GM18520 (cell line): Measurements from ENCODE around the gene BCAM.

Experiments used
- ATAC-seq: cut with Tn5 transposase; IDR thresholded peaks from one replicate; pipeline ENCODE4 v1.9.1; 2021; ENCODE audit not compliant: unreplicated experiment

The BCAM gene

DNA sequence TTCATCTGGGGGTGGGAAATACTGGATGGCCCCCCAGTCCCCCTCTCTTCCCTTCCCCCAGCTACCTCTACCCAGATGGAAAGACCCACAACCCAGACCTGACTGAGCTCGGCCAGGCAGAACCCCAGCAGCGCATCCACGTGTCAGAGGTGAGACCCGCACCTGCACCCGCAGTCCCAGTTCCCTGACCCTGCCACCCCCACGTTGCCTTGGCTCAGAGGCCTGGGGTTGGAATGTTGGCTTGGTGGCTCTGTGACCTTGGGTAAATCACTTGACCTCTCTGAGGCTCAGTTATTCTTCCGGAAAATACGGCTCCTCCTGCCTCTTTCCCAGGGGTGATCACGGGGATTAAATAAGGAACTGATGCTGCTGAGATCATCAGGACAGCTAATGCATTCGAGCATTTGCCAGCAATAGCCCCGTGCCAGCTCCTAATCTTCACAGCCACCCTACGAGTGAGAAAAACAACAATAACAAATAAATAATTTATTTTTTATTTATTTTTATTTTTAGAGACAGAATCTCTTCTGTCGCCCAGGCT, 18.9 kb upstream of the BCAM start:
- ATAC-seq, result no peak

DNA sequence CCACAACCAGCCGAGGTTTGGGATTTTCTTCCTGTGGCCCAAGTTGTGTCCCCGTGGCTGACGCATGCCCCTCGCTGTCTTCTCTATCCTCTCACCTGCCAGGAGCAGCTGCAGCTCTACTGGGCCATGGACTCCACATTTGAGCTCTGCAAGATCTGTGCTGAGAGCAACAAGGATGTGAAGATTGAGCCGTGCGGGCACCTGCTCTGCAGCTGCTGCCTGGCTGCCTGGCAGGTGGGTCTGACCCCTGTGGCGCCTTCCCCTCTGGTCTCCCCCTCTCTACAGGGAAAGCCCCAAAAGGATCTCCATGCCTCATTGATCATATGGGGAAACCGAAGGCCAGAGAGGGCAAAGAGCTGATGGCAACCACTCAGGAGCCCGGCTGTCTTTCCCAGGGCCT, 16.6 kb upstream of the BCAM start:
- no peak for ATAC-seq

DNA sequence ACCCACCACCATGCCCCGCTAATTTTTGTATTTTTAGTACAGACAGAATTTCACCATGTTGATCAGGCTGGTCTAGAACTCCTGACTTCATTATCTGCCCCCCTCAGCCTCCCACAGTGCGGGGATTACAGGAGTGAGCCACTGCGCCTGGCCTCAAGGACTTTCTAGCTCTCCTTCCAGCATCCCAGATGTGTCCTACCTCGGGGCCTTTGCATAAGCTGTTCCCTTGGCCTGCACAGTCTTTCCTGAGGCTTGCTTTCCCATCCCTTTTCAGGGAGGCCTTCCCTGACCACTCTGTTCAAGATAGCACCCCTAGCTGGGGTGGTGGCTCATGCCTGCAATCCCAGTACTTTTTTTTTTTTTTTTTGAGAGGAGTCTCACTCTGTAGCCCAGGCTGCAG, 14.3 kb upstream of the BCAM start:
- no peak for ATAC-seq

DNA sequence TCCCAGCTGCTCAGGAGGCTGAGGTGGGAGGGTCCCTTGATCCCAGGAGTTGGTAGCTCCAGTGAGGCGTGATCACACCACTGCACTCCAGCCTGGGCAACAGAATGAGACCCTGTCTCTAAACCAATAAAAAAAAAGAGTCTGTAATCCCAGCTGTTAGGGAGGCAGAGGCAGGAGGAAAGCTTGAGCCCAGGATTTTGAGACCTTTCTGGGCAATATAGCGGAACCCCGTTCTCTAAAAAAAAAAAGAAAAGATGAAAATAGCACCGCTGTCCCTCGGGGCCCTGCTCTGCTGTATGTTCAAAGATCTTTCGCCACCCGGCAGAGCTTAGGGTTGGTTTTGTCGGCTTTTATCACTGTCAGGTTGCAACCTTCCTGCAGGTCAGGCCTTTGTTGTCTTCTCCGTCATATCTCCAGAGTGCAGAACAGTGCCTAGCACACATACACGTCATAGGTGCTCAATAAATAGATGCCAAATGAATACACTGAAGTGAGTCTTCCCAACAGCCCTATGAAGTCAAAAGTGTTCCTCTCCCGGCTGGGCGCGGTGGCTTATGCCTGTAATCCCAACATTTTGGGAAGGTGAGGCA, 13.4 kb upstream of the BCAM start:
- ATAC-seq, result no peak

DNA sequence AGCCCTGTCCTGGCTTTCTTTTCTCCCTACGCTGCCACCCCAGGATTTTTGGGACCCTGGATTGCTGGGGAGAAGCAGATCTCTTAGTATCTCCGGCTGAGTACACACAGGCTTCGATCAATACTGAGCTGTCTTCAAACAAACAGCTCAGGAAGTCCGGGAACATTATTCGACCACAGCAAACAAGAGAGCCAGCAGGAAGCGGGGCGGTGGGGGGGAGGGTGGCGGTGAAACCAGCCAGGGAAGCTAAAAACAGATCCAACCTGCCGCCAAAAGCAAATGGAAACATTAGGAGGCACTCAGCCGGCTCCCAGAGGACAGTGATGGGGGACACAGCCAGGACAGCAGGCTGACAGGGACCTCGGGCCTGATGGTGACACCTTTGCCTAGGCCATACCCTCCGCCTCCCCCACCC, 12.2 kb upstream of the BCAM start:
- ATAC-seq, result no peak

DNA sequence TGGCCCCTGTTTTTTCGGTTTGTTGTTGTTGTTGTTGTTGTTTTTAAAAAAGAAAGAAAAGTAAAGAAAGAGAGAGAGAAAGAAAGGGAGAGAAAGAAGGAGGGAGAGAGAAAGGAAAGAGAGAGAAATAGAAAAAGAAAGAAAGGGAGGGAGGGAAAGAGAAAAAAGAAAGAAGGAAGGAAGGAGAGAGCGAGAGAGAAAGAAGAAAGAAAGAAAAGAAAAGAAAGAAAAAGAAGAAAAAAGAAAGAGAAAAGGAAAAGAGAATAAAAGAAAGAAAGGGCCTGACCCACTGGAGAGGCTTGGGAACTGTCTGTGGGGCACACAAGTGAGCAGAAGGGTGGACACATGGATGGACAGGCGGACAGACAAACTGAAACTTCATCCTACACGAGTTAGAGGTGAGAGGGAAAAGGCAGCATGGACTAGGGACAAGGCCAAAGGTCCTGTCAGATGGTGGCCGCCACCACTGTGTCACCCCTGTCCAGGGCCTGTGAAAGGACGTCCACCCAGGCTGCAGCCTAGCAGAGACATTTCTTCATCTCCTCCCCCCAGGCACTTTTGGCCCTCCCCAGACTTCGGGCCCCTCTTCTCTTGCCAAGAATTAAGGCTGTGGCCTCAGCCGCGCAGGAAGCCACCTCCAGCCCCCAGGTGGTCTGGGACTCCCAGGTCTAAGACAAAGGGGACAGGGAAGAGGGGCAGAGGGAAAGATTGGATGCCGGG, 9.1 kb upstream of the BCAM start:
- ATAC-seq, result no peak

DNA sequence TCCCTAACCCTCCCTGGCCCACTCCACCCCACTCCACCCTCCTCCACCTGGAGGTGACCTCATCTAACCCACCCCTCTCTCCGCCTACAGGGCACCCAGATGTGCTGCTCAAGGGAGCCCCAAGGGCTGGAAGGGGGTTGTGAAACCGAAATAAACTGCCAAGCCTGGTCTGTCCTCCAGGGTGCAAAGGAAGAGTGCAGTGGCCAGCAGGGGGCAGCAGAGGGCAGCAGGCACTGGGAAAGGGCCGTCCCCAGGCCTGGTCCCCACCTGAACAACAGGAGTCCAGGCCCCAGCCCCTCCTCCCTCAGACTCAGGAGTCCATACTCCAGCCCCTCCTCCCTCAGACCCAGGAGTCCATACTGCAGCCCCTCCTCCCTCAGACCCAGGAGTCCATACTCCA, 8.4 kb upstream of the BCAM start:
- no peak for ATAC-seq

DNA sequence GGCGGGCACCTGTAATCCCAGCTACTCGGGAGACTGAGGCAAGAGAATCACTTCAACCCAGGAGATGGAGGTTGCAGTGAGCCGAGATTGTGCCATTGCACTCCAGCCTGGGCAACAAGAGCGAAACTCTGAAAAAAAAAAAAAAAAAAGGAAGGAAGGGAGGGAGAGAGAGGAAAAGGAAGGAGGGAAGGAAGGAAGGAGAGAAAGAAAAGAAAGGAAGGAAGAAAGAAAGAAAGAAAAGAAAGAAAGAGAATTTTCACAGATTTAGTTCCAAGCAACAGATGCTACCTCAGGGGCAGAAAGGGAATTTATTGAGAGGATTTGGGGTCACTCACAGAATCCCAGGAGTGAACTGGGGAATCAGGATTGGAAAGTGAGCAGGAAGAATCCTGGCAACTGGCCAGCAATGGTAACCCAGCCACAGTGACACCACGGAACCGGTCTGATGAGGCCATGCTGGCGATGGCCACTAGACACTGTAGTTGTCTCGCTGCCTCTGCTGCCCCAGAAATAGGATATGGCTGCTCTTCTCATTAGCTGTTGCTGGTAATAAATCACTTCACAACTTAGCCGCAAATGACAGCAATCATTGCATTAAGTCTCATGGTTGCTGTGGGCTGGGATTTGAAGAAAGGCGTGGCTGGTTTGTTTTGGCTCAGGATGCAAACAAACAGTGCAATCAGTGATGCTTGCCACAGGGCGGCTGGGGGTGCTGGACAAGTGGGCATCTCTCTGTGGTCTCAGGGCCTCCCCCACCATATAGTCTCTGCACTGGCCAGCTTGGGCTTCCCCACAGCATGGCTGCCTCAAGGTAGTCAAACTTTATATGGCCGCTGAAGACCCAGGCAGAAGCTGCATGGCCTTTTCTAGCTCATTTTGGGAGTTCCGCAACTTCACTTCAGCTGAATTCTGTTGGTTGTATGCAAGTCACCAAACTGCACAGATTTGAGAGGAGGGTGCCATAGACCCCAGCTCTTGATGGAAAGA, 5.2 kb upstream of the BCAM start:
- no peak for ATAC-seq

DNA sequence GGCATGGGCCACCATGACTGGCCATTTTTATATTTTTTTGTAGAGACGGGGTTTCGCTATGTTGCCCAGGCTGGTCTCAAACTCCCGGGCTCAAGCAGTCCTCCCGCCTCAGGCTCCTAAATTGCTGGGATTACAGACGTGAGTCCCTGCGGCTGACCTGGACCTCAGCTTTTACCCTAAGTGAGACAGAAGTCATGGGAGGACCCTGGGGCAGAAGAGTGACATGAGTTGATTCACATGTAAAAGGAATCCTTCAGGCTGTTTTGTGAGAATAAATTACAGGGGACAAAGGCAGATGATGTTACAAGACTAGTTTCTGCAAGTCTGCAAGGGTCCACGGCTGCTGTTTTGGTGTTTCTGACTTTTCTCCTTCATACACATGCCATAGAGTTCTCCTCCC, 2.6 kb upstream of the BCAM start:
- ATAC-seq, result no peak

DNA sequence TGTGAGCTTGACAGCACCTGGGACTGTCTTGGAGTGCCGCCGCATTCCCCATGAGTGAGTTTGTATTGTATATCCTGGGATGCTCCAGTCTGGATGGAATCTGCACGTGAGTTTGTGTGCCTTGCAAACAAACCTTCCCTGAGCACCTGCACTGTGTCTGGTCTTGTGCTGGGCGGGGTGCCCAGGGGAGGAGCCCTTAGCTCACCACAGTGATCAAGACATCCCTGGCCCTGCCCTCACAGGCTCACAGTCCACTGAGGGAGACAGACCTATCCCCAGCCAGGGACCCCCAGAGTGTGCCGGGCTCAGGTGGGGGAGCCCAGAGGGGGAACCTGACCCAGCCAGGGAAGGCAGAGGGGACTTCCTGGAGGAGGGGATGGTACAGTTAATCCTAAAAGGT, 1.7 kb upstream of the BCAM start:
- ATAC-seq, result no peak

DNA sequence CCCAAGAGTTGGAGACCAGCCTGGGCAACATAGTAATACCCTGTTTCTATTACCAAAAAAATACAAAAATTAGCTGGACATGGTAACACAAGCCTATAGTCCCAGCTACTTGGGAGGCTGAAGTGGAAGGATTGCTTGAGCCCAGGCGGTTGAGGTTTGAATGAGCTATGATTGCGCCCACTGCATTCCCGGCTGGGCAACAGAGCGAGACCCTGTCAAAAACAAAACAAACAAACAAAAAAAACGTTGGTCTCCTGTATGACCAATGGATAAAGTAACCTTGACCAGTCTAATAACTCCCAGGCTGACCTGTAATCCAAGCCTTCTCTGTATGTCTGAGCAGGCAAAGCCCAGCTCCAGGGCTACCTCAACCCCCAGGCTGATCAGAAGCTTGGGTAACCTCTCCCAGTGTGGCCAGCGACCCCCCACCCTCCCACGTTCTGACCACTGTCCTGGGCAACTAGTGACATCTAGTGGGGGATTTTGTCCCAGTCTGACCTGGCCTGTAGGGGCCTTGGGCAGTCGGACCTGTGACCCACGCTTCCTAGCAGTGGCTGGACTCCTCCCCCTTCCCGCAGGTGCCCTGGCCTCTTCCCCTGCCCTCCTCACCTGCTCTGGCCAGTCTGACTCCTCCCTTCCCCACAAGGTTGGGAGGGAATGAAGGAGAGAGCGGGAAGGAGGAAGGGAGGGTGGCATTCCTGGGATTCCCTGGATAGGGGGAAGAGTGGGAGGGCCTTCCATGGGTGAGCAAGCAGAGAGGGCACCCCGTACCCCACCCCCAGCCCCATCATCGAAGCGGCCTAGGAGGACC, 1.0 kb upstream of the BCAM start:
- no peak for ATAC-seq

DNA sequence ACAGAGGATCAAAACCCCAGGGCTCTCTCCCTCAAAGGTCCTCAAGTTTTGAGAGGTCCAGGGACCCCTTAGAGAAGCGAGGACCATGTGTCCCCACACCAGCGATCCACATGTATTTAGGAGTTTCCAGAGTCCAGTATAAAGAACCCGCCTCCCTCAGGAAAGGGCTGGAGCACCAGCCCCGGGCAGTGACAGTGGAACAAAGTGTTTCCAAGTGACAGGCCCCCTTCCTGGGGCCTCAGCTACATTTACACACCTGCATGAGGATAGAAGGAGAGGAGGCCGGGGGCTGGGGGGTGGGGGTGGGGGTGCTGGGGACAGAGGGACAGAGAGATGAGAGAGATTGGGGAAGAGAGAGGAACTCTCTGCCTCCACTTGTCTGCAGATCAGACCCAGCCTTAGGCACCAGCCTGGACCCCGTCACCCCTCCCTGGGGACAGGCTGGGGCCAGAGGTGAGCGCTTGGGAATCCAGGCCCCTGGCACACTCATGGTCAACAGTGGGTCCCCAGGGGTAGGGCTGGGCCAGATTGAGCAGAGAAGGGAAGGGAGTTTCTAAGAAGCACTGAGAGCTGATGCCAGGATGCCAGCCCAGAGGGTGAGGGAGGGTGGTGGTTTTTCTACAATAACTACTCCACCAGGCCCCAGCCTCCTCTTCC, 802 bp downstream of the BCAM start:
- no peak for ATAC-seq

DNA sequence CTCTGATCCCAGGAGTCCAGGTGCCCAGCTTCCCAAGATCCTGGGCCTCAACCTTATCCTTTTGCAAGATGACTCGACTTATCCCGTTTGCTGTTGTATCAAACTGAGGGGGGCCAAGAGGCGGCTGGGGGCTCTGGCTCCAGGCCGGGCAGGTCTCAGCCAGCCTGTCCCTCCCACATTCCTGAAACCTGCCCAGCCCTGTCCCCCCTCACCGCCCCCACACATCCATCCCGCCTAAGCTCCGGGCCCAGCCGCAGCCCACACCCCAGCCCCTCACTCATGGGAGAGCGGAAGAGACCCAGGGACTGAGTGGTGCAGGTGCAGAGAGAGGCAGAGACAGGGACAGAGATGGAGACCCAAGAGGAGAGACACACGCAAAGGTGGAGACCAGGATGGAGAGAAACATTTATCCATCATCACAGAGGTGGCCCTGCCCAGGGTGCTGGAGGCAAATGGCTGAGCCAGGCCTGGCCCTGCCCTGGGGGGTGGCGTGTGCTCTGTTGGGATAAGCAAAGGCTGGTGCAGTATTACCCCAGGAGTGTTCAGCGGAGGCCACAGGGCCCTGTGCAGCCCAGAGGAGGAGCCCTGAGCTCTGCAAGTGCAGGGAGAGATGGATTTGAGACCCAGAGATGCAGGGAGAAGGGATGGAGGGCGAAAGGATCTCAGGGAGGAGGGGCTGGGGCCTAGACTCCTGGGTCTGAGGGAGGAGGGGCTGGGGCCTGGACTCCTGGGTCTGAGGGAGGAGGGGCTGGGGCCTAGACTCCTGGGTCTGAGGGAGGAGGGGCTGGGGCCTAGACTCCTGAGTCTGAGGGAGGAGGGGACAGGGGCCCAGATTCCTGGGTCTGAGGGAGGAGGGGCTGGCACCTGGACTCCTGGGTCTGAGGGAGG, 1.6 kb downstream of the BCAM start:
- ATAC-seq, result no peak

DNA sequence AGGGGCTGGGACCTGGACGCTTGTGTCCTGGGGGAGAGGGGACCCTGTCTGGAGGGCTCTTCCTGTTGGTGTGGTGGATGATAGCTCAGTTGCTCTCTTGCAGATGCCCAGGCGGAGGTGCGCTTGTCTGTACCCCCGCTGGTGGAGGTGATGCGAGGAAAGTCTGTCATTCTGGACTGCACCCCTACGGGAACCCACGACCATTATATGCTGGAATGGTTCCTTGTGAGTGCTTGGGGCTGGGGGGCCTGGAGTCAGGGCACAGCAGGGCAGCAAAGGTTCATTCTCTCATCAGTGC, 2.2 kb downstream of the BCAM start:
- ATAC-seq, result no peak

DNA sequence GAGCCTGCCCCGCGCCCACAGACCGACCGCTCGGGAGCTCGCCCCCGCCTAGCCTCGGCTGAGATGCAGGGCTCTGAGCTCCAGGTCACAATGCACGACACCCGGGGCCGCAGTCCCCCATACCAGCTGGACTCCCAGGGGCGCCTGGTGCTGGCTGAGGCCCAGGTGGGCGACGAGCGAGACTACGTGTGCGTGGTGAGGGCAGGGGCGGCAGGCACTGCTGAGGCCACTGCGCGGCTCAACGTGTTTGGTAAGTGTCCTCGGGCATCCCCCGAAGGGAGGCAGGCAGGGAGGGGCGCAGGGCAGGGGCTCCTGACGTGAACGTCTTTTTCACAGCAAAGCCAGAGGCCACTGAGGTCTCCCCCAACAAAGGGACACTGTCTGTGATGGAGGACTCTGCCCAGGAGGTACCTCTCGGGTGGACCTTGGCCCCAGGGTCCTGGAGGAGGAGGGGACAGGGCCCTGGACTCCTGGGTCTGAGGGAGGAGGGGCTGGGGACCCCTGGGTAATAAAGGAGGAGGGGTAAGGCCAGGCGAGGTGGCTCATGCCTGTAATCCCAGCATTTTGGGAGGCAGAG, 3.3 kb downstream of the BCAM start:
- ATAC-seq, result no peak

DNA sequence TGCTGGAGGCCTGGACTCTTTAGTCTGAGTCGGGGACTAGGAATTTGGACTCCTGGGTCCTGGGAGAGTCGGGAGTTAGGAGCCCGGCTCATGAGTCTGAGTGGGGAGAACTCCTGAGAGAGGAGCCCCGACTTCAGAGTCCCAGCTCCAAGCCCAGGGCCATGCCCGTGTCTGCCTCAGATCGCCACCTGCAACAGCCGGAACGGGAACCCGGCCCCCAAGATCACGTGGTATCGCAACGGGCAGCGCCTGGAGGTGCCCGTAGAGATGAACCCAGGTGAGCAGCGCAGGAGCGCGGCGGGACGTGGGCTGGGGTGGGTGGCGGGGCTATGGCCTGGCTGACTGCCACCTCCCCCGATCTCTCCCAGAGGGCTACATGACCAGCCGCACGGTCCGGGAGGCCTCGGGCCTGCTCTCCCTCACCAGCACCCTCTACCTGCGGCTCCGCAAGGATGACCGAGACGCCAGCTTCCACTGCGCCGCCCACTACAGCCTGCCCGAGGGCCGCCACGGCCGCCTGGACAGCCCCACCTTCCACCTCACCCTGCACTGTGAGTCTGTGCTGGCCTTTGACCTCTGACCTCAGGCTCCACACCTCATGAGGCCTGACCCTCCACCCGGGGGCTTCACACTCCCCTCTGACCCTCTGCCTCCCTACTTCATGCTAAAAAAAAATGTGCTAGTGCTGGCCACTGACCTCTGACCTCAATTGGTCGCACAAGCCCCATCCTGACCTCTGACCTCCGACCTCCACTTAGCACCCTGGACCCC, 4.4 kb downstream of the BCAM start:
- ATAC-seq, result no peak

DNA sequence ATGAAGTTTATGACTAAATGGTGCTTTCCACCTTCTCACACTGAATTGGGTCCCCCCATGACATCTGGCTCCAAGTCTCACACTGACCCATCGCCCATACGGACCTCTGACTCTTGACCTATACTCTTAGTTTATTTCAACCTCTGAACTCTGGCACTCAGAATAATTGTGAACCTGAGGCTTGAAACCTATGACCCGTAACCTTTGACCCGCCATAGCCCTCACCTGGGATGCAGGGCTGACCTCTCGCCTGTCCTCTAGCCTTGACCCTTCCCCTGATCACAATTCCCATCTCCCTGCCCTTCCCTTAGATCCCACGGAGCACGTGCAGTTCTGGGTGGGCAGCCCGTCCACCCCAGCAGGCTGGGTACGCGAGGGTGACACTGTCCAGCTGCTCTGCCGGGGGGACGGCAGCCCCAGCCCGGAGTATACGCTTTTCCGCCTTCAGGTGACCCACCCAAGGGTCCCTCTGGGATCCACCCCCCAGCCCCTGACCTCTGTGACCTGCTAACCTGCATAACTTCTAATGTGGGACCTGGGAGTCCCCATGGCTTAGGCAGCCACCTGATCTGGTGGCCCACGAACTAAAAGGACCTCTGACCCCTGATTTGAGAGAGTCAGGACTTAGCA, 5.1 kb downstream of the BCAM start:
- no peak for ATAC-seq

DNA sequence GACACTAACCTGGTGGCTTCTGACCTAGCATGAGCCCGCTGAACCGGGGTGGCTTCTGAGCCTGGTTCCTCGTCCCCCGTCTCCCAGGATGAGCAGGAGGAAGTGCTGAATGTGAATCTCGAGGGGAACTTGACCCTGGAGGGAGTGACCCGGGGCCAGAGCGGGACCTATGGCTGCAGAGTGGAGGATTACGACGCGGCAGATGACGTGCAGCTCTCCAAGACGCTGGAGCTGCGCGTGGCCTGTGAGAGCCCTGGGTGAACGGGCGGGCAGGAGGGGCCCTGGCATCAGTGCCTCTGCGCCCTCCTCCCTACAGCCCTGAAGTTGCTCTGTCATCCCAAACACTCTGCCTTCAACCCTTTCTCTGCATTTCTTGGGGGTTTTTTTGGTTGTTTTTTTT, 5.6 kb downstream of the BCAM start:
- ATAC-seq, result no peak
